NCI-H187 treated with DMSO at 0.1 percent for 48 hours (cell line): ENCODE measurements around the gene ENTREP3.
"Not testable (repeated sequence)": the region's sequence is repeated elsewhere in the genome, so short reads cannot be mapped to it uniquely, and the experiment has no call there.

ENCODE experiments used
- DNase-seq: peaks from one replicate; lab custom pipeline; 2025; lab: John Stamatoyannopoulos, UW

Gene ENTREP3

DNA sequence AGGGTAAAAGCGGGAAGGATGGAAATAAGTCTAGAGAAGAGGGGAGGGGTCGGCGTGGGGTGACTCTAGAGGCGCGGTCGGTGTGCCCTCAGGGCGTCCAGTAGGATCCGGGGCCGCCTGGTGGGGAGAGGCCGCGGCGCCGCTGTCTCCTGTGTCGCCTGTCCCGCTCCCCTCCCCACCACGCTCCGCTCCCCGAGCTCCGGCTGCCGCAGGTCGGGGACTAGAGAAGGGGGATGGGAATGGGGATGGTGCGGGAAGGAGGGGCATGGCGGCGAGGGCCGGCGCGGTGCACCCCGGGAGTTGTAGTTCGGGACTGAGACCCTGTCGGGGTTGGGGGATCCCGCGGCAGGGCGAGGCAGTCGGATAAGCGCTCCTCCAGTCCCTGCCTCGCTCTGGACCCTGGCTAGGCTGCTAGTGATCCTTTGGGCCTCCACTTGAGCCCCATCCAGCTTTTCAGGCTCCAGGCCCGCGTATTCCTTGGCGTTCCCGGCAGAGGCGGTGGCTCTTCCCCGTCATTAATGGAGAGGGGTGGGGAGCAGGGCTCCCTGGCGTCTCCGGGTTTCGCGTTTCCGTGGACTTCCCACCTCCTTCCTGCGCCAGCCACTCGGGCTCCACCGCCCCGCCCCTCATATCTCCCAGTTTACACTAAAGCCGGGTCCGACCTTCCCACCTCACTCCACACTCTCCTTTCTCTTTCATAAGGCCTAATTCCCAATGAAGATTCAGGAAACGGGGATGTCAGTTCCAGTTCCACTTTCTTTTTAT, at the start of gene ENTREP3:
Gene ENTREP3, minus strand, starts transcription at position 241 of the 765 bp plus-strand sequence. CDS start 606 bp downstream, outside the sequence.
- DNase-seq, result peak; percentile 72

DNA sequence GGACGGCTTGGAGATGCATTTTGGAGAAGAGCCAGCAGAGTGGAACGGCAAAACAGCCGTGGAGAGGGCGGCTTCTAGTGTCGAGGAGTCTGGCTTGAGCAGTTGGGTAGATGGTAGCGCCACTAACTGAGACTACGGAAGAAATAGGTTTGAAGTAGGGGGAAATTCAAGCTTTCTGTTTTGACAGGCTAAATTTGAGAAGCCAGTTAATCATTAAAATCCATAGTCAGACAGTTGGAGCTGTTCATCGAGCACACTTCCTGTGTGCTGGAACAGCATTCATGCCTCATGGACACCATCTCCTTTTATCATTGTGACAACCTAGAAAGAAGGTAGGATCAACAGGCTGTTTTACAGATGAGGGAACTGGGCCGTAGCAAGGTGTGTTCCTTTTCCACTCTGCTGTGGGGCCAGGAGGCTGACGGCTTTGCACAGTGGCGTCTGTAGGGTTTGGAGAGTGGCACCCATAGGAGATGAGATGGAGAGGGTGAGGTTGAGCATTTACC, 49.3 kb upstream of the ENTREP3 start:
- no peak for DNase-seq

DNA sequence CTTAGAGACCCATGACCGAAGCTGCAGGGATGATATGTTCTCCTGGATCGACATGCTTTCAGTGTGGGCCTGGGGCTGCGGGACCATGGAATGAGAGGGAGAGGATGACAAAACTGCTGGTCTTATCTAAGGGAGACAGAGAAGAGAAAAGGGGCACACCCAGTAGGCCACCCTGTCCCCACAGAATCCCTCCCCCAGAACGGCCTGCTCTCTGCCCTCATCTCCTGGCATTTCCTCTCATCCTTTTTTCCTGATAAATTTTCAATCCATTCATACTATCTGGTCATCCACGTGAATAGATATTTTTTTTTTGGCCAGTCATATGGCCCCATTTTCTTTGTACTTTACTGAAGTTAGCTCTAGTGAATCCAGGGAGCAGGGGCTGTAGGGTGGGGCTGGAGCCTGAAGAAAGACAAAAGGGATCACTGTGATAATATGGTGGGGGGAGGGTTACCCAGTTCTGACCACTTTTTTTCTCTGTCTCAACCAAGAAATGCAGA, 46.1 kb upstream of the ENTREP3 start, which contains the start of gene PKLR:
Gene PKLR, minus strand, starts transcription at position 97 of the 500 bp plus-strand sequence. Its CDS starts 43 bp downstream, at position 54.
- DNase-seq, result no peak

- DNase-seq, result no peak
Observed at GRCh38 chr1:155300553-155301329, 45.5 kb upstream of the ENTREP3 start.

GRCh38 chr1:155300024-155300423, 44.7 kb upstream of the ENTREP3 start:
- DNase-seq, result no peak

DNA sequence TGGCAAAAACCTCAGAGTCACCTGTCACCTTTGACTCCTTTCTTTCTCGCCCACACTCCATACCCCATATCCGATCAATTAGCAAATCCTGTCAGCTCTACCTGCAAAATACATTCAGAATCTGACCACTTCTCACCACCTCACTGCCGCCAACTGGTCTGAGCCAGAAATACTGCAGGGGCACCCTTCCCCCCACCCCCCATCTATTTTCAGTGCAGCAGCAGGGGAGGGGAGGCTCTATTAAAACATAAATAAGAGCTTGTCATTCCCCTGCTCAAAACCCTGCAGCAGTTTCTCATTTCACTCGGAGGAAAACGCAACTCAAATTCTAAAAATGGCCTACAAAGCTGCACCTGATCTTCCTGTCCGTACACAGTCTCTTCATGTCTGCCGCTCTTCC, 42.1 kb upstream of the ENTREP3 start:
- DNase-seq, result no peak

DNA sequence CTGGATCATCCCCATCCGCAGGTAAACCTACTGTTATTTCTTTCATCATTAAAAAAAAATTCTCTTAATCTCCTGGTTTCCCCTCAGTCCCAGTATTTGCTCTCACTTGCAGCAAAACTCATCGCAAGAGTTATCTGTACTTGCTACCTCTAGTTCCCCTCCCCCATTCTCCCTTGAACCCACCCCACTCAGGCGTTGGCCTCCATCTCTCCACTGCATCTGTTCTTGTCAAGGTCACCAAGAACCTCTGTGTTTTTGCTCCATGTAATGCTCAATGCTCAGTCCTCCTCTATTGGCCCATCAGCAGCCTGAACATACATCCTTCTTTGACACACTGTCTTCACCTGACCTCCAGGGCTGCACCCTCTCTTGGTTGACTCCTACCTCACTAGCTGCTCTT, 41.4 kb upstream of the ENTREP3 start:
- DNase-seq, result no peak

GRCh38 chr1:155295942-155296267, 40.6 kb upstream of the ENTREP3 start:
- no peak for DNase-seq

DNA sequence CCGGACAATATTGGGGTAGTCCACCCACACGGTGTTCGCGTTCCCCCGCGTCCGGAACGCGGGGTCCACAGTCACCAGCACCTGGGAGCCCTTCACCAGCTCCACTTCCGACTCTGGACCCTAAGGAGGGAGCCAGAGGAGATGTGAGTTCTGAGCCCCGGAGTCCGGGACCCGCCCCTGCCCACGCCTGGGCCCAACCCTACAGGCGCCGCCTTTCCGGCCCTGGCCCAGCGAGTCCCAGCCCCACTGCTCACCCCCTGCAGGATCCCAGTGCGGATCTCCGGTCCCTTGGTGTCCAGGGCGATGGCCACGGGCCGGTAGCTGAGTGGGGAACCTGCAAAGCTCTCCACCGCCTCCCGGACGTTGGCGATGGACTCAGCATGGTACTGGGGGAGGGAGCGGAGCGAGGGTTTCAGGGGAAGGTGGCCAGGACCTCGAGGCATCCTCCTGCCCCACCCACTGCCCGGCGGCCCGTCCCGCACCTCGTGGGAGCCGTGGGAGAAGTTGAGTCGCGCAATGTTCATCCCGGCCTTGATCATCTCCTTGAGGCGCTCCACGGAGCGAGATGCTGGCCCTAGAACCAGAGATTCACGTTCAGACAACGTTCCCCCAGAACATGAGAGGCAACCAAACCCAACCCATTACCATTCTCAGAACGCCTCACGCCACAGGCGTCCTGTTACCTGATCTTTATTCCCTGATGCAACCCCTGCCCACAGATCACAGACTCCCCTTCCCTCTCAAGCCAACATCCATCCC, 40.1 kb upstream of the ENTREP3 start:
- no peak for DNase-seq

GRCh38 chr1:155294520-155295182, 39.4 kb upstream of the ENTREP3 start:
- no peak for DNase-seq

GRCh38 chr1:155293086-155293749, 37.9 kb upstream of the ENTREP3 start:
- no peak for DNase-seq

DNA sequence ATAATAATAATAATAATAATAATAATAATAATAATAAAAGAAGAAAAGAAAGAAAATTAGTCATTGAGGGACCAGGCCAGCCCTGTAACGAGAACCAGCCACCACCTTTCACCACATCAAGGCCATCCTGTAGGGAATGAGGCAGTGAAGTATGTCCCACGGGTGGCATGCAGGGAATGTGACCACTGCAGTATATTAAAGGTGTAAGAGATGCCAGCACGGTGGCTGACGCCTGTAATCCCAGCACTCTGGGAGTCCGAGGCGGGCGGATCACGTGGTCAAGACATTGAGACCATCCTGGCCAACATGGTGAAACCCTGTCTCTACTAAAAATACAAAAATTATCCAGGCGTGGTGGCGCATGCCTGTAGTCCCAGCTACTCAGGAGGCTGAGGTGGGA, 35.7 kb upstream of the ENTREP3 start:
- DNase-seq, result not testable (repeated sequence)

DNA sequence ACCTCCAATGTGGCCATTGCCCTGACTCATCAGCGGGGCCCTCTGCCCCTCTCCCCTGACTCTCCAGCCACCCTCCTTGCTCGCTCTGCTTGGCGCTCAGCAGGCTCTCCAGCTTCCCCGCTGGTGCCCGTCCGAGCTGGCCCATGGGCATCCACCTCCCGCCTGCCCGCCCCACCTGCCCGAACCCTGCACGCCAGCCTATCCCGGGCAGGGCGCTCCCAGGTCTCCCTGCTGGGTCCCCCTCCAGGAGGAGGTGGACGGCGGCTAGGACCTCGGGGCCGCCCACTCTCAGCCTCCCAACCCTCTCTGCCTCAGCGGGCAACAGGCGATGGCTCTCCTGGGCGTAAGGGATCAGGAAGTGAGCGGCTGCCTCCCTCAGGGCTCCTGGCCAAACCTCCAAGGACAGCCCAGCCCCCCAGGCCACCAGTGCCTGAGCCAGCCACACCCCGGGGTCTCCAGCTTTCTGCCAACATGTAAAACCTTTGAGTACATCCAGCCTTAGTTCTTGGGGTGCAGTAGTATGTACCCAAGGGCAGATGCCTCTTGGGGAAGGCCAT, 32.8 kb upstream of the ENTREP3 start:
- no peak for DNase-seq

GRCh38 chr1:155286544-155286943, 31.3 kb upstream of the ENTREP3 start:
- no peak for DNase-seq

- DNase-seq, result no peak
Observed at GRCh38 chr1:155285631-155286044, 30.4 kb upstream of the ENTREP3 start.

DNA sequence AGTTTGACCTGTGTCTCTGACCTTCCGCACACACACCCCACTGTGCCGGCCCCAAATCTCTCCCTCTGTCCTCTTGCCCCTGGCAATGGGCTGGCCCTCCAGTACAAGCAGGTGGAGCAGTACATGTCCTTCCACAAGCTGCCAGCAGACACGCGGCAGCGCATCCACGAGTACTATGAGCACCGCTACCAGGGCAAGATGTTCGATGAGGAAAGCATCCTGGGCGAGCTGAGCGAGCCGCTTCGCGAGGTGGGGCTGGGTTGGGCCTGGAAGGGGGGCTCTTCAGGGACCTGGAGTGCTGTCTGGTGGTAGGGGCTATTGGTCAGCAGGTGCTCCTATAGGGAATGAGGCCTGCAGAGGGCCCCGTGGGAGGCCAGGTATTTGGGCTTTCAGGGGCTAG, 29.8 kb upstream of the ENTREP3 start:
- no peak for DNase-seq

- no peak for DNase-seq
Observed at GRCh38 chr1:155284476-155284875, 29.2 kb upstream of the ENTREP3 start.

DNA sequence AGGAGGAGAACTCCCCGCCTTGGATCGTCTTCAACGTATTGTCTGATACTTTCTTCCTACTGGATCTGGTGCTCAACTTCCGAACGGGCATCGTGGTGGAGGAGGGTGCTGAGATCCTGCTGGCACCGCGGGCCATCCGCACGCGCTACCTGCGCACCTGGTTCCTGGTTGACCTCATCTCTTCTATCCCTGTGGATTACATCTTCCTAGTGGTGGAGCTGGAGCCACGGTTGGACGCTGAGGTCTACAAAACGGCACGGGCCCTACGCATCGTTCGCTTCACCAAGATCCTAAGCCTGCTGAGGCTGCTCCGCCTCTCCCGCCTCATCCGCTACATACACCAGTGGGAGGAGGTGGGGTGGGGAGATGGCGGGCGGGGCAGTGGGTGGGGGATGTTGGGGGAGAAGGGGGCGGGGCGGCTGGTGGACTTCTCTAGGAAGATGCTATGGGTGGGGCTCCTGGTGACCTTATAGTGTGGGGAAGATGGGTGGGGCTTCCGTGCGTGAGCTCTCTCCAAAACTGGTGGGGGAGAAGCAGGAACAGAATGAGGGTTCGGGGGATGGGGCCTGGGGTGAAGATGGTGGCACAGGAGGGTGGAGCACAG, 27.3 kb upstream of the ENTREP3 start:
- DNase-seq, result no peak

GRCh38 chr1:155279268-155279667, 24.0 kb upstream of the ENTREP3 start:
- no peak for DNase-seq

GRCh38 chr1:155278689-155279160, 23.4 kb upstream of the ENTREP3 start:
- DNase-seq, result no peak
